Raji (cell line): Measurements from ENCODE around the gene ENO2.

Source experiments
- POLR2A ChIP-seq: IDR thresholded peaks from 2 replicates; pipeline ENCODE4 v1.6.1; 2011; ENCODE audit warnings: low read depth, low read length, control low read depth; ENCODE audit not compliant: insufficient read depth

The ENO2 gene

DNA sequence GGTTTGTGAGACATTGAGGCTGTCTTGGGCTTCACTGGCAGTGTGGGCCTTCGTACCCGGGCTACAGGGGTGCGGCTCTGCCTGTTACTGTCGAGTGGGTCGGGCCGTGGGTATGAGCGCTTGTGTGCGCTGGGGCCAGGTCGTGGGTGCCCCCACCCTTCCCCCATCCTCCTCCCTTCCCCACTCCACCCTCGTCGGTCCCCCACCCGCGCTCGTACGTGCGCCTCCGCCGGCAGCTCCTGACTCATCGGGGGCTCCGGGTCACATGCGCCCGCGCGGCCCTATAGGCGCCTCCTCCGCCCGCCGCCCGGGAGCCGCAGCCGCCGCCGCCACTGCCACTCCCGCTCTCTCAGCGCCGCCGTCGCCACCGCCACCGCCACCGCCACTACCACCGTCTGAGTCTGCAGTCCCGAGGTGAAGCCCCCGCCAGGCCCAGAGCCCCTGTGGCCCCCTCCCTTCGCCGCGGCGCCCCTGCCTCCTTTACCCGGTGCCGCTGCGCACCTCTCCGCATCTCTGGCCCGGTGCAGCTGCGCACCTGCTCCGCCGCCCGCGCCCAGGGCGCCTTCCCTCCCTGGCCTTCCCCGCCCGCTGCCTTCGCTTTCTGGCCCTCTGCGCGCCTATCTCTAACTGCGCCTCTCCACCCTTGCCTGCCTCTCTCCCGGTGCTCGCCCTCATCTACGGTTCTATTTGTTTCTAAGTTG, at the start of gene ENO2:
Gene ENO2 (plus strand): TSS at position 335 of the 701 bp plus-strand sequence. CDS start 1,253 bp downstream, outside the sequence.
- TF ChIP-seq POLR2A = no peak

GRCh38 chr12:6866163-6866919, 48.0 kb upstream of the ENO2 start:
- TF ChIP-seq POLR2A = no peak

DNA sequence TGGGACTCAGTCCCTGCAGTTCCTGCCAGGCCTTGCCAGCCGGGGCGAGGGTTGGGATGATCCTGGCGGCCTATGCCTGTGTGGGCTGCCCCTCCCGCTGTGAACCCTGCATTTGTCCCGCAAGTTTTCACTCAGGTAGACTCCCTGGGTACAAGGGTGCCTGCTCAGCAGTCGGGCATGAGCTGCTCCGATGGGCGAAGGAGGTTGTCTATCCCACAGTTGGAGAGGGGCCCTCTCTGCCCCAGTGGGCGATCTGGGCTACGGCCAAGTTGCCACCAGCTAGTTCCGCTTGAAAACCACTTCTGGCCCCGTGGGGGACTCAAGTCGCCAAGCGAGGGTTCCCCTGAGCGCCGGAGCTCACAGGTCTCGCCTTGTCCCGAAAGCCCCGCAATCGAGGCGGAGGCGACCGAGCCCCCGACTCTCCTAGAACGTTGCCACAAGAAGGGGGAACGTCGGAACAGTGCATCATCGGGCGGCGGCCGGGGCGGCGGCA, 47.4 kb upstream of the ENO2 start:
- no peak for TF ChIP-seq POLR2A

- peak; percentile 92 for TF ChIP-seq POLR2A
These were observed 46.8 kb upstream of the ENO2 start, which contains the start of gene TPI1 for GRCh38 chr12:6867413-6868210. TPI1 (plus strand) TSS chr12:6867531; CDS start chr12:6867567, 36 bp downstream.

- TF ChIP-seq POLR2A = peak; percentile 5; the same call in 1 of the 2 replicates
These were observed 46.0 kb upstream of the ENO2 start for GRCh38 chr12:6868211-6869048.

GRCh38 chr12:6869049-6870021, 45.0 kb upstream of the ENO2 start:
- TF ChIP-seq POLR2A = no peak

- peak; percentile 70 for TF ChIP-seq POLR2A
These were observed 43.1 kb upstream of the ENO2 start for GRCh38 chr12:6871052-6871957.

DNA sequence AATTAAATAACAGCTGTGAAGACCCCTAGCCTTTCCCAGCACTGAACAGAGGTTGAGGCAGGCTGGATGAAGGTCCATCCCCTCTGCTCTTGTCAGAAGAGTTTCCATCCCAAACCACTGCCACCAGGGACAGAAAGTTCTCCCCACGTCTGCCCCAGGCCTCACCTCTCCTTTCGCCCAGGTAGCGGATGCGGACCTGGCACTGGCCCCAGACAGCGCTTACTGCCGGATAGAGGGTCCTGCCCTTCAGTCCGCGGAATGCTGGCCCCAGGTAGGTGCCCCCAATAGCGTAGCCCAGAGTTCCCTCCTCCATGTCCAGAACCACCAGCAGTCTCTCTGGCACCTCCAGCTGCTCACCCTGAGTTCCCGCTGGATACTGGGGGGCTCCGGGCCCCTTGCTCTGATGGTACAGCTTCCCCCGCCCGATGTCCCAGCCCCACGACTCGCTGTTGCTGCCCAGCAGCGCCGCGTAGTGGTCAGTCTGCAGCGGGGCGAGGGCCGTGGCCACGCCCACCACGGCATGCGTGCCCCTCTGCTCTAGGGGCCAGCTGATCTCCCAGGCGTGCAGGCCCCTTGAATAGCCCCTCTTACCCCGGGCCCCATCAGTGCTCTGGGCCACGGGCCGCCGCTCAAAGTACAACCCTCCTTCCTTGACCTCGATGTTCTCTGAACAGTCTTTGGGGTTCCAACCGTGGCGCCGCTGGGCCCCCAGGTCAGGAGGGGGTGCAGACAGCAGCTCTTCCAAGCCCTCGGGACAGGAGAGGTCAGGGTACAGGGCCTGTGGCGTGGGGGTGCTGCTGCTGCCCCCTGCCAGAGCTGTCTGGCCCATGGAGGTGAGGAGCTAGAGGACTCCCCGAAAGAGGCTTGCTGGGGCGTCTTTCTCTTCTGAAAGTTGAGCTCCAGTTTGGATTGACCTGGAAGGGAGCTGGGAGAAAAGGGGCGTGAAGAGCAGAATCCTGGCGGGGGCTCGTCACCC, 42.0 kb upstream of the ENO2 start:
- peak; percentile 54; the same call in 1 of the 2 replicates for TF ChIP-seq POLR2A

- peak; percentile 67 for TF ChIP-seq POLR2A
These were observed 41.0 kb upstream of the ENO2 start, which contains the start of gene SPSB2 for GRCh38 chr12:6873094-6874014. SPSB2 (minus strand) TSS chr12:6873303; CDS start chr12:6872901, 402 bp downstream.

- TF ChIP-seq POLR2A = no peak
These were observed 31.1 kb upstream of the ENO2 start for GRCh38 chr12:6883252-6883651.
